ENCODE data around the gene UBN1.
A peak's percentile ranks its signal among the peaks of the same experiment; 100 is the strongest.

The UBN1 gene

GRCh38 chr16:4840984-4841383, 6.3 kb upstream of the UBN1 start:
- no peak overlapping the region for H3K27ac ChIP-seq
- H3K27me3 ChIP-seq, result no peaks in the 10 kb centered on the region
- H3K4me1 ChIP-seq (ENCODE audit: control insufficient read depth in 1 of 2, insufficient read depth in 1 of 2, low read depth in 1 of 2, low read length in 1 of 2), result peaks cover 10 to 13% of the 10 kb centered on the region in 2 experiments
- H3K9me3 ChIP-seq, result no peaks in the 10 kb centered on the region
- peaks cover 93% of the 10 kb centered on the region for H3K36me3 ChIP-seq
- no peak overlapping the region for H3K4me3 ChIP-seq (ENCODE audit: low read depth in 1 of 2, low read length in 1 of 2)
- TF ChIP-seq CTCF (IDR thresholded peaks at IDR 0.05), result no peak

- Histone ChIP-seq H3K4me3 (ENCODE audit: low read depth in 1 of 2, low read length in 1 of 2) (peak overlapping the region; percentile 95 to 99), H3K27ac (peak overlapping the region; percentile 99), H3K9me3 (no peaks in the 10 kb centered on the region), H3K27me3 (no peaks in the 10 kb centered on the region), H3K4me1 (ENCODE audit: control insufficient read depth in 1 of 2, insufficient read depth in 1 of 2, low read depth in 1 of 2, low read length in 1 of 2) (peaks cover 51 to 52% of the 10 kb centered on the region in 2 experiments), H3K36me3 (peaks cover 48% of the 10 kb centered on the region)
- no peak for TF ChIP-seq CTCF (IDR thresholded peaks at IDR 0.05)
Observed at GRCh38 chr16:4846503-4846900, 779 bp upstream of the UBN1 start.

GRCh38 chr16:4847774-4848587, 700 bp downstream of the UBN1 start:
- Histone ChIP-seq H3K4me1 (ENCODE audit: control insufficient read depth in 1 of 2, insufficient read depth in 1 of 2, low read depth in 1 of 2, low read length in 1 of 2) (peaks cover 65 to 66% of the 10 kb centered on the region in 2 experiments), H3K4me3 (ENCODE audit: low read depth in 1 of 2, low read length in 1 of 2) (peak overlapping the region; percentile 95 to 99), H3K9me3 (no peaks in the 10 kb centered on the region), H3K36me3 (peaks cover 37% of the 10 kb centered on the region), H3K27me3 (no peaks in the 10 kb centered on the region), H3K27ac (peak overlapping the region; percentile 99)
- no peak for TF ChIP-seq CTCF (IDR thresholded peaks at IDR 0.05)

GRCh38 chr16:4850211-4850610, 2.9 kb downstream of the UBN1 start:
- H3K4me3 ChIP-seq (ENCODE audit: low read depth in 1 of 2, low read length in 1 of 2), result peak overlapping the region; percentile 95 to 99

GRCh38 chr16:4852221-4852872, 5.1 kb downstream of the UBN1 start:
- Histone ChIP-seq H3K9me3 (no peaks in the 10 kb centered on the region), H3K4me3 (ENCODE audit: low read depth in 1 of 2, low read length in 1 of 2) (peak overlapping the region in 1 of 2 experiments; percentile 95), H3K27me3 (no peaks in the 10 kb centered on the region), H3K4me1 (ENCODE audit: control insufficient read depth in 1 of 2, insufficient read depth in 1 of 2, low read depth in 1 of 2, low read length in 1 of 2) (peaks cover 70% of the 10 kb centered on the region in 2 experiments), H3K36me3 (peaks cover 52% of the 10 kb centered on the region), H3K27ac (peak overlapping the region; percentile 99)
- TF ChIP-seq CTCF (IDR thresholded peaks at IDR 0.05), result no peak

More at GRCh38 chr16:4850211-4850610, 2.9 kb downstream of the UBN1 start:
- Histone ChIP-seq H3K9me3 (no peaks in the 10 kb centered on the region), H3K27ac (peak overlapping the region; percentile 99), H3K27me3 (no peaks in the 10 kb centered on the region), H3K36me3 (peaks cover 35% of the 10 kb centered on the region), H3K4me1 (ENCODE audit: control insufficient read depth in 1 of 2, insufficient read depth in 1 of 2, low read depth in 1 of 2, low read length in 1 of 2) (peaks cover 81% of the 10 kb centered on the region in 2 experiments)
- TF ChIP-seq CTCF (IDR thresholded peaks at IDR 0.05), result no peak
